IMR-90 (cell line): ENCODE results near the gene FDPS. TPM values are rescaled to one million over a fixed set of nuclear protein-coding genes. Genes with fewer than 3 reads are reported as not detected.

Source experiments
- ATAC-seq: fragments of 200-7000 bp; cut with Tn5 transposase; 2 replicates; pipeline ENCODE4 v1.9.1; 2020; ENCODE audit warnings: low read depth, mild to moderate bottlenecking, moderate library complexity
- BruUV-seq: library from RNA; stranded (reverse); fragments of 400-500 nt; replicated peaks from 2 replicates; lab custom pipeline; 2021; lab: Mats Ljungman, UMichigan
- CTCF ChIA-PET: fragments of 300-600 bp; formaldehyde crosslinking; extraction: SDS; loops from one replicate; lab custom pipeline; 2021; ENCODE audit warnings: antibody characterized with exemption; lab: Yijun Ruan, JAX
- POLR2A ChIA-PET: fragments of 300-600 bp; sonication (Branson Sonifier 250); formaldehyde crosslinking; loops from one replicate; lab custom pipeline; 2022; ENCODE audit warnings: antibody characterized with exemption; ENCODE audit not compliant: unreplicated experiment; lab: Charles Lee
- DNase-seq: peaks from one replicate; pipeline ENCODE4 v3.0.0; 2013
- H2AFZ ChIP-seq: replicated peaks from 2 replicates; pipeline ENCODE3; 2013; ENCODE audit warnings: low read length, mild to moderate bottlenecking; ENCODE audit not compliant: poor library complexity
- H2AK5ac ChIP-seq: 2 replicates; pipeline ENCODE4 v1.6.1; 2013; ENCODE audit warnings: low read depth, low read length, inconsistent platforms
- H2AK9ac ChIP-seq: replicated peaks from 2 replicates; pipeline ENCODE3; 2013; ENCODE audit warnings: mild to moderate bottlenecking, low read depth, low read length, moderate library complexity; ENCODE audit not compliant: poor library complexity
- H2BK120ac ChIP-seq: 2 replicates; pipeline ENCODE4 v1.6.1; 2013; ENCODE audit warnings: low read depth, low read length, inconsistent platforms
- H2BK15ac ChIP-seq: 3 replicates; pipeline ENCODE4 v1.6.1; 2013; ENCODE audit warnings: low read depth, low read length, inconsistent platforms
- H2BK20ac ChIP-seq: 2 replicates; pipeline ENCODE4 v1.6.1; 2013; ENCODE audit warnings: low read depth, mild to moderate bottlenecking, inconsistent platforms, low read length, moderate library complexity
- H2BK5ac ChIP-seq: 2 replicates; pipeline ENCODE4 v1.6.1; 2013; ENCODE audit warnings: mild to moderate bottlenecking, low read depth, low read length, inconsistent platforms; ENCODE audit not compliant: poor library complexity, severe bottlenecking
- H3K14ac ChIP-seq: replicated peaks from 2 replicates; pipeline ENCODE4 v1.6.1; 2013; ENCODE audit warnings: low read depth, low read length, inconsistent platforms
- H3K18ac ChIP-seq: 2 replicates; pipeline ENCODE4 v1.6.1; 2013; ENCODE audit warnings: low read depth, low read length, control low read depth
- H3K23ac ChIP-seq: 2 replicates; pipeline ENCODE4 v1.6.1; 2013; ENCODE audit warnings: low read depth, low read length, inconsistent platforms
- H3K27ac ChIP-seq: 2 replicates; pipeline ENCODE4 v1.5.1; 2013; ENCODE audit warnings: mild to moderate bottlenecking, control low read depth, low read length; ENCODE audit not compliant: insufficient read depth
- H3K27me3 ChIP-seq: 2 replicates; pipeline ENCODE4 v1.6.1; 2013; ENCODE audit warnings: low read length; ENCODE audit not compliant: control insufficient read depth, insufficient read depth
- H3K36me3 ChIP-seq: 2 replicates; pipeline ENCODE4 v1.6.1; 2013; ENCODE audit warnings: low read length, mixed read lengths; ENCODE audit not compliant: control insufficient read depth, insufficient read depth
- H3K4ac ChIP-seq: 2 replicates; pipeline ENCODE4 v1.6.1; 2013; ENCODE audit warnings: low read depth, low read length, inconsistent platforms
- H3K4me1 ChIP-seq: 2 replicates; pipeline ENCODE4 v1.6.1; 2013; ENCODE audit warnings: low read length, mixed read lengths; ENCODE audit not compliant: control insufficient read depth, insufficient read depth
- H3K4me2 ChIP-seq: 2 replicates; pipeline ENCODE4 v1.6.1; 2013; ENCODE audit warnings: low read depth, mild to moderate bottlenecking, control low read depth, low read length, moderate library complexity
- H3K4me3 ChIP-seq: 2 replicates; pipeline ENCODE4 v1.5.1; 2013; ENCODE audit warnings: low read depth, mild to moderate bottlenecking, control low read depth, low read length, moderate library complexity; ENCODE audit not compliant: insufficient read depth
- H3K56ac ChIP-seq: 2 replicates; pipeline ENCODE4 v1.6.1; 2013; ENCODE audit warnings: low read length, inconsistent platforms; ENCODE audit not compliant: insufficient read depth; ENCODE audit errors: extremely low read depth
- H3K79me1 ChIP-seq, 2 experiments: 2 replicates each; pipeline ENCODE4 v1.6.1; 2013; ENCODE audit warnings: low read length in 2 of 2, inconsistent platforms in 1 of 2, low read depth in 1 of 2
- H3K9ac ChIP-seq: 2 replicates; pipeline ENCODE4 v1.6.1; 2013; ENCODE audit warnings: low read depth, low read length, control low read depth
- H3K9me1 ChIP-seq: 2 replicates; pipeline ENCODE4 v1.6.1; 2013; ENCODE audit warnings: low read length, inconsistent platforms; ENCODE audit not compliant: insufficient read depth
- H3K9me3 ChIP-seq: 2 replicates; pipeline ENCODE4 v1.6.1; 2013; ENCODE audit warnings: low read length; ENCODE audit not compliant: control insufficient read depth, insufficient read depth
- H4K20me1 ChIP-seq: 2 replicates; pipeline ENCODE4 v1.6.1; 2013; ENCODE audit warnings: low read length, inconsistent platforms; ENCODE audit not compliant: insufficient read depth
- H4K5ac ChIP-seq: 2 replicates; pipeline ENCODE4 v1.6.1; 2013; ENCODE audit warnings: mild to moderate bottlenecking, low read depth, low read length, control low read depth
- H4K8ac ChIP-seq, 2 experiments: 2 replicates each; pipeline ENCODE4 v1.6.1; 2013; ENCODE audit warnings: low read depth in 2 of 2, low read length in 2 of 2, control low read depth in 1 of 2, inconsistent platforms in 1 of 2
- H4K91ac ChIP-seq: 2 replicates; pipeline ENCODE4 v1.6.1; 2013; ENCODE audit warnings: low read depth, low read length, inconsistent platforms; ENCODE audit not compliant: insufficient read depth
- BHLHE40 ChIP-seq: fragments of 150-350 bp; IDR thresholded peaks from 2 replicates; pipeline ENCODE4 v1.6.1; 2016; ENCODE audit warnings: mild to moderate bottlenecking, low read depth, low read length
- CHD1 ChIP-seq: IDR thresholded peaks from 2 replicates; pipeline ENCODE4 v1.6.1; 2012; ENCODE audit warnings: low read depth, low read length, improper control_type of control experiment
- ELK1 ChIP-seq: fragments of 150-350 bp; IDR thresholded peaks from 2 replicates; pipeline ENCODE4 v1.6.1; 2016; ENCODE audit warnings: low read depth, mild to moderate bottlenecking, low read length, moderate library complexity, borderline replicate concordance
- FOS ChIP-seq: fragments of 150-350 bp; IDR thresholded peaks from 2 replicates; pipeline ENCODE4 v1.6.1; 2016; ENCODE audit warnings: low read depth, low read length
- MAFK ChIP-seq: IDR thresholded peaks from 2 replicates; pipeline ENCODE4 v1.6.1; 2012; ENCODE audit warnings: low read depth, low read length, improper control_type of control experiment
- MAZ ChIP-seq: IDR thresholded peaks from 2 replicates; pipeline ENCODE4 v1.6.1; 2012; ENCODE audit warnings: low read depth, mild to moderate bottlenecking, low read length, improper control_type of control experiment, moderate library complexity, borderline replicate concordance
- MXI1 ChIP-seq: IDR thresholded peaks from 2 replicates; pipeline ENCODE4 v1.6.1; 2012; ENCODE audit warnings: low read depth, mild to moderate bottlenecking, low read length, moderate library complexity, borderline replicate concordance
- POLR2A ChIP-seq: IDR thresholded peaks from 2 replicates; pipeline ENCODE4 v1.6.1; 2012; ENCODE audit warnings: mild to moderate bottlenecking, low read depth, low read length
- RFX5 ChIP-seq: IDR thresholded peaks from 2 replicates; pipeline ENCODE4 v1.8.0; 2012; ENCODE audit warnings: low read depth, mild to moderate bottlenecking, low read length, moderate library complexity
- SMC3 ChIP-seq: fragments of 150-350 bp; IDR thresholded peaks from 2 replicates; pipeline ENCODE4 v1.6.1; 2016; ENCODE audit warnings: low read depth, mild to moderate bottlenecking, antibody characterized with exemption, low read length, moderate library complexity
- USF2 ChIP-seq: fragments of 150-350 bp; IDR thresholded peaks from 2 replicates; pipeline ENCODE4 v1.6.1; 2017; ENCODE audit warnings: mild to moderate bottlenecking, antibody characterized with exemption, low read length, low read depth
- WGBS, 2 experiments: methylation state at CpG; one replicate each; pipeline versions ENCODE4 v1.1.5 to v1.1.7; 2013; ENCODE audit warnings: missing lambda C conversion rate in 2 of 2; ENCODE audit not compliant: insufficient read length in 1 of 2; ENCODE audit errors: extremely low coverage in 2 of 2; 5-methylcytosine and 5-hydroxymethylcytosine counted together
- dilution Hi-C: fragments of 300-500 bp; cut with HindIII; formaldehyde crosslinking; loops from one replicate; pipeline ENCODE4 v1.14.3; 2018; ENCODE audit warnings: low sequenced_read_pairs; ENCODE audit not compliant: unreplicated experiment
- in situ Hi-C: fragments of 300-500 bp; cut with MboI; formaldehyde crosslinking; loops from 3 replicates; pipeline ENCODE4 v1.14.3; 2019; ENCODE audit warnings: low sequenced_read_pairs, inconsistent platforms, mixed read lengths
- intact Hi-C: fragments of 100-400 bp; cut with micrococcal nuclease; formaldehyde crosslinking; loops from 2 replicates; pipeline ENCODE4 v1.10.0; 2022
- polyA plus RNA-seq, 3 experiments: library from polyadenylated mRNA; depleted of rRNA; stranded (reverse); fragments of >200 nt; gene quantifications; 2 replicates each; pipeline ENCODE4 v1.2.3, GENCODE V29; 2012; ENCODE audit warnings: low replicate concordance in 1 of 3
- total RNA-seq: library from RNA; depleted of rRNA; stranded (reverse); fragments of >200 nt; gene quantifications from 2 replicates; pipeline ENCODE4 v1.2.3, GENCODE V29; 2012

The FDPS gene
- total and polyA plus RNA-seq, 2 of the 4 experiments (the other 2 are of a cell fraction) = 183 to 191 TPM

- Histone ChIP-seq H3K14ac (no peak overlapping the region), H3K4me2 (no peak overlapping the region), H3K56ac (no peak overlapping the region), H3K4me3 (no peak overlapping the region), H2AK5ac (no peak overlapping the region), H3K4ac (no peak overlapping the region), H3K9ac (no peak overlapping the region), H3K18ac (no peak overlapping the region), H3K4me1 (peaks cover 9% of the 10 kb centered on the region; the same call in 1 of the 2 replicates), H3K23ac (0 out of 2 replicates have a peak overlapping the region, but pooled peaks have one; percentile 15), H4K5ac (no peak overlapping the region), H2BK15ac (no peak overlapping the region), H3K36me3 (peaks cover 34% of the 10 kb centered on the region), H4K91ac (no peak overlapping the region), H3K27me3 (no peaks in the 10 kb centered on the region), H3K27ac (no peak overlapping the region), H4K8ac (no peak overlapping the region), H2BK5ac (no peak overlapping the region), H3K9me1 (peaks cover 13% of the 10 kb centered on the region; the same call in 1 of the 2 replicates), H3K9me3 (no peaks in the 10 kb centered on the region), H2AFZ (no peak overlapping the region), H4K20me1 (peaks cover 30% of the 10 kb centered on the region), H2BK20ac (no peak overlapping the region), H2BK120ac (no peak overlapping the region), H3K79me1 (peaks cover 16 to 37% of the 10 kb centered on the region in 2 experiments), H2AK9ac (no peak overlapping the region)
- DNase-seq (no peak), ATAC-seq (no peak)
- dilution Hi-C loops (no loop called here), intact Hi-C loops (loop anchor here (10.0 kb wide), 1 partner anchor 123 kb away; the partner anchor contains the start of genes MTX1 and THBS3), in situ Hi-C loops (no loop called here)
- ChIA-PET CTCF (no interaction called here), POLR2A (no interaction called here)
- no CpG with 5 or more reads among the region's 4 CpGs for WGBS, 2 experiments
- TF ChIP-seq MAFK = no peak
- no peak for TF ChIP-seq MXI1
- TF ChIP-seq FOS = no peak
- TF ChIP-seq SMC3 = no peak
- TF ChIP-seq BHLHE40 = no peak
- no peak for TF ChIP-seq CHD1
- no peak for TF ChIP-seq ELK1
- TF ChIP-seq MAZ = no peak
- no peak for TF ChIP-seq RFX5
- no peak for TF ChIP-seq POLR2A
- TF ChIP-seq USF2 = no peak
- BruUV-seq = no TSS peak
These were observed 19.3 kb downstream of the FDPS start for GRCh38 chr1:155327981-155328380.
